GM12878 (cell line): Measurements from ENCODE around the gene ASIC4. TPM values are rescaled to one million over a fixed set of nuclear protein-coding genes. Genes with fewer than 3 reads are reported as not detected.

Experiments used
- ATAC-seq: fragments of 200-7000 bp; cut with Tn5 transposase; 3 replicates; pipeline ENCODE4 v1.9.1; 2020; ENCODE audit warnings: mild to moderate bottlenecking, moderate library complexity
- BruUV-seq: library from RNA; stranded (reverse); fragments of 400-500 nt; replicated peaks from 2 replicates; lab custom pipeline; 2021; lab: Mats Ljungman, UMichigan
- CTCF ChIA-PET: fragments of 300-600 bp; sonication (Branson Sonifier 250); formaldehyde crosslinking; extraction: SDS; loops from one replicate; lab custom pipeline; 2021; ENCODE audit warnings: inconsistent platforms; lab: Yijun Ruan, JAX
- POLR2A ChIA-PET: fragments of 350-600 bp; formaldehyde crosslinking; extraction: SDS; loops from one replicate; lab custom pipeline; 2021; ENCODE audit warnings: inconsistent platforms; lab: Charles Lee
- RAD21 ChIA-PET: fragments of 300-600 bp; sonication (Branson Sonifier 250); formaldehyde crosslinking; loops from one replicate; lab custom pipeline; 2023; ENCODE audit warnings: antibody characterized with exemption; ENCODE audit not compliant: unreplicated experiment; lab: Charles Lee
- SMC1A ChIA-PET: fragments of 300-600 bp; sonication (Branson Sonifier 250); formaldehyde crosslinking; loops from one replicate; lab custom pipeline; 2023; ENCODE audit not compliant: unreplicated experiment, uncharacterized antibody; lab: Charles Lee
- DNase-seq: peaks from one replicate; pipeline ENCODE4 v3.0.0-alpha.2; 2011; ENCODE audit warnings: low read depth, low spot score
- FAIRE-seq: peaks from 3 replicates; lab custom pipeline; 2011; peaks lifted over from hg19 to GRCh38; lab: Jason Lieb, UNC
- H2AFZ ChIP-seq: 2 replicates; pipeline ENCODE4 v1.6.0; 2011; ENCODE audit warnings: low read depth, low read length, control low read depth; ENCODE audit not compliant: control insufficient read depth
- H3K27ac ChIP-seq: 2 replicates; pipeline ENCODE4 v1.5.1; 2011; ENCODE audit warnings: control low read depth; ENCODE audit not compliant: control insufficient read depth, insufficient read depth
- H3K27me3 ChIP-seq, 2 experiments: replicated peaks in 1 of 2; 2 replicates each; pipeline versions ENCODE4 v1.6.0 to v1.6.1; 2011; ENCODE audit warnings: low read length in 1 of 2; ENCODE audit not compliant: control insufficient read depth in 2 of 2, insufficient read depth in 2 of 2
- H3K36me3 ChIP-seq, 2 experiments: 2 replicates each; pipeline ENCODE4 v1.5.1; 2011; ENCODE audit warnings: low read length in 1 of 2; ENCODE audit not compliant: control insufficient read depth in 2 of 2, insufficient read depth in 2 of 2
- H3K4me1 ChIP-seq: 2 replicates; pipeline ENCODE4 v1.6.1; 2011; ENCODE audit warnings: mild to moderate bottlenecking, low read length, moderate library complexity, mixed read lengths; ENCODE audit not compliant: control insufficient read depth, insufficient read depth
- H3K4me2 ChIP-seq: 2 replicates; pipeline ENCODE4 v1.6.0; 2011; ENCODE audit warnings: control low read depth; ENCODE audit not compliant: control insufficient read depth, insufficient read depth
- H3K4me3 ChIP-seq: fragments of 200-600 bp; sonication (generic); 2 replicates; pipeline ENCODE4 v1.5.1; 2016
- H3K79me2 ChIP-seq: 2 replicates; pipeline ENCODE4 v1.6.0; 2011; ENCODE audit warnings: low read length; ENCODE audit not compliant: control insufficient read depth, insufficient read depth
- H3K9ac ChIP-seq: 2 replicates; pipeline ENCODE4 v1.8.0; 2011; ENCODE audit warnings: low read length, control low read depth, mixed read lengths; ENCODE audit not compliant: control insufficient read depth, insufficient read depth
- H3K9me3 ChIP-seq: replicated peaks from 3 replicates; pipeline ENCODE4 v1.5.1; 2011; ENCODE audit warnings: mild to moderate bottlenecking, low read length; ENCODE audit not compliant: control insufficient read depth, insufficient read depth
- H4K20me1 ChIP-seq: 2 replicates; pipeline ENCODE4 v1.6.0; 2011; ENCODE audit not compliant: control insufficient read depth, insufficient read depth
- ASH2L ChIP-seq: fragments of 300-600, 200-600 bp; sonication (generic); IDR thresholded peaks from 2 replicates; pipeline ENCODE4 v1.6.1; 2017; ENCODE audit warnings: low read depth, mild to moderate bottlenecking, borderline replicate concordance
- HCFC1 ChIP-seq: fragments of 150-350 bp; IDR thresholded peaks from 2 replicates; pipeline ENCODE4 v1.6.1; 2014; ENCODE audit warnings: low read length
- LARP7 ChIP-seq: fragments of 450-650 bp; IDR thresholded peaks from 2 replicates; pipeline ENCODE4 v1.6.1; 2017; ENCODE audit warnings: mild to moderate bottlenecking
- MYB ChIP-seq: fragments of 150-350 bp; IDR thresholded peaks from 2 replicates; pipeline ENCODE4 v1.6.1; 2014; ENCODE audit warnings: mild to moderate bottlenecking, low read depth, low read length, borderline replicate concordance
- NBN ChIP-seq: fragments of 450-650 bp; IDR thresholded peaks from 2 replicates; pipeline ENCODE4 v1.6.1; 2016
- SMC3 ChIP-seq: IDR thresholded peaks from 2 replicates; pipeline ENCODE4 v1.6.1; 2011; ENCODE audit warnings: low read length, improper control_type of control experiment, borderline replicate concordance
- STAT3 ChIP-seq: IDR thresholded peaks from 2 replicates; pipeline ENCODE4 v1.6.1; 2011; ENCODE audit warnings: low read depth, low read length, improper control_type of control experiment
- whole genome bisulfite sequencing: methylation state at CpG from one replicate; pipeline ENCODE4 v1.1.6; 2016; ENCODE audit warnings: low lambda C conversion rate; ENCODE audit not compliant: insufficient replicate concordance, insufficient coverage; ENCODE audit errors: missing lambda C conversion rate; 5-methylcytosine and 5-hydroxymethylcytosine counted together
- in situ Hi-C: fragments of 300-500 bp; cut with MboI; formaldehyde crosslinking; loops from 9 replicates; pipeline ENCODE4 v1.14.3; 2018; ENCODE audit warnings: mixed read lengths
- intact Hi-C: fragments of 100-400 bp; cut with micrococcal nuclease; formaldehyde crosslinking; loops from one replicate; pipeline ENCODE4 v1.14.2; 2022; ENCODE audit not compliant: unreplicated experiment
- polyA plus RNA-seq, 11 experiments: library from polyadenylated mRNA; depleted of rRNA in 4 of 11; unstranded in 6 of 11; stranded (reverse) in 5 of 11; fragments of >200 nt; fragmentation: Nextera tagmentation in 4 of 11; fragmentation: Illumina TruSeq in 1 of 11; extraction: Ambion mirVana in 4 of 11; extraction: Trizol in 1 of 11; gene quantifications; 1 replicate in 1 of 11; 2 replicates in 10 of 11; pipeline versions ENCODE4 v1.2.1 to v1.2.3, GENCODE V29; 2011 to 2016; ENCODE audit warnings: inconsistent platforms in 2 of 11, missing spikeins in 2 of 11, low read depth in 1 of 11
- total RNA-seq, 4 experiments: library from RNA; depleted of rRNA in 3 of 4; stranded (reverse); fragments of >200 nt in 3 of 4; fragmentation: Illumina TruSeq in 1 of 4; extraction: Trizol in 1 of 4; gene quantifications; 2 replicates each; pipeline versions ENCODE4 v1.2.1 to v1.2.3, GENCODE V29; 2013 to 2021
- TF ChIP-seq, protein P1 (sequence below): IDR thresholded peaks from 2 replicates; pipeline ENCODE4 v1.6.1; 2012; ENCODE audit warnings: improper control_type of control experiment, low read depth, low read length; ENCODE audit not compliant: insufficient replicate concordance
- TF ChIP-seq, protein P2 (sequence below): fragments of 450-650 bp; formaldehyde crosslinking; IDR thresholded peaks from 2 replicates; pipeline ENCODE4 v1.4.0; 2020; ENCODE audit warnings: mild to moderate bottlenecking, moderate library complexity
- TF ChIP-seq, protein P3 (sequence below): fragments of 450-650 bp; IDR thresholded peaks from 2 replicates; pipeline ENCODE4 v1.6.1; 2017; ENCODE audit warnings: borderline replicate concordance

Gene ASIC4
- total and polyA plus RNA-seq, 10 of the 15 experiments (the other 5 are each of a cell fraction or from before 2014, with no cell fraction given), result 0.01 TPM; not detected in 9

DNA sequence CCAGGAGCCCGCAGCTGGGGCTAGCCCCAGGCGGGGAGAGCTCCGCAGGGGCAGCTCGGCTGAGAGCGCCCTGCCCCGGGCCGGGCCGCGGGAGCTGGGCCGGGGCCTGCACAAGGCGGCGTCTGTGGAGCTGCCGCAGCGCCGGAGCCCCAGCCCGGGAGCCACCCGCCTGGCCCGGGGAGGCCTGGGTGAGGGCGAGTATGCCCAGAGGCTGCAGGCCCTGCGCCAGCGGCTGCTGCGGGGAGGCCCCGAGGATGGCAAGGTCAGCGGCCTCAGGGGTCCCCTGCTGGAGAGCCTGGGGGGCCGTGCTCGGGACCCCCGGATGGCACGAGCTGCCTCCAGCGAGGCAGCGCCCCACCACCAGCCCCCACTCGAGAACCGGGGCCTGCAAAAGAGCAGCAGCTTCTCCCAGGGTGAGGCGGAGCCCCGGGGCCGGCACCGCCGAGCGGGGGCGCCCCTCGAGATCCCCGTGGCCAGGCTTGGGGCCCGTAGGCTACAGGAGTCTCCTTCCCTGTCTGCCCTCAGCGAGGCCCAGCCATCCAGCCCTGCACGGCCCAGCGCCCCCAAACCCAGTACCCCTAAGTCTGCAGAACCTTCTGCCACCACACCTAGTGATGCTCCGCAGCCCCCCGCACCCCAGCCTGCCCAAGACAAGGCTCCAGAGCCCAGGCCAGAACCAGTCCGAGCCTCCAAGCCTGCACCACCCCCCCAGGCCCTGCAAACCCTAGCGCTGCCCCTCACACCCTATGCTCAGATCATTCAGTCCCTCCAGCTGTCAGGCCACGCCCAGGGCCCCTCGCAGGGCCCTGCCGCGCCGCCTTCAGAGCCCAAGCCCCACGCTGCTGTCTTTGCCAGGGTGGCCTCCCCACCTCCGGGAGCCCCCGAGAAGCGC is 30.6 kb upstream of the ASIC4 start:
- in situ Hi-C loops, result no loop called here

More for the DNA sequence above, 30.6 kb upstream of the ASIC4 start:
- no peak overlapping the region for H3K4me2 ChIP-seq
- BruUV-seq, result no TSS peak
- no peaks in the 10 kb centered on the region for H3K36me3 ChIP-seq
- intact Hi-C loops, result no loop called here
- no peaks in the 10 kb centered on the region for H3K9me3 ChIP-seq
- TF ChIP-seq SMC3, result no peak
- no peak for TF ChIP-seq ASH2L
- TF ChIP-seq HCFC1, result no peak
- TF ChIP-seq STAT3, result no peak
- no peak for TF ChIP-seq MYB
- TF ChIP-seq LARP7, result no peak
- TF ChIP-seq, protein P1, sequence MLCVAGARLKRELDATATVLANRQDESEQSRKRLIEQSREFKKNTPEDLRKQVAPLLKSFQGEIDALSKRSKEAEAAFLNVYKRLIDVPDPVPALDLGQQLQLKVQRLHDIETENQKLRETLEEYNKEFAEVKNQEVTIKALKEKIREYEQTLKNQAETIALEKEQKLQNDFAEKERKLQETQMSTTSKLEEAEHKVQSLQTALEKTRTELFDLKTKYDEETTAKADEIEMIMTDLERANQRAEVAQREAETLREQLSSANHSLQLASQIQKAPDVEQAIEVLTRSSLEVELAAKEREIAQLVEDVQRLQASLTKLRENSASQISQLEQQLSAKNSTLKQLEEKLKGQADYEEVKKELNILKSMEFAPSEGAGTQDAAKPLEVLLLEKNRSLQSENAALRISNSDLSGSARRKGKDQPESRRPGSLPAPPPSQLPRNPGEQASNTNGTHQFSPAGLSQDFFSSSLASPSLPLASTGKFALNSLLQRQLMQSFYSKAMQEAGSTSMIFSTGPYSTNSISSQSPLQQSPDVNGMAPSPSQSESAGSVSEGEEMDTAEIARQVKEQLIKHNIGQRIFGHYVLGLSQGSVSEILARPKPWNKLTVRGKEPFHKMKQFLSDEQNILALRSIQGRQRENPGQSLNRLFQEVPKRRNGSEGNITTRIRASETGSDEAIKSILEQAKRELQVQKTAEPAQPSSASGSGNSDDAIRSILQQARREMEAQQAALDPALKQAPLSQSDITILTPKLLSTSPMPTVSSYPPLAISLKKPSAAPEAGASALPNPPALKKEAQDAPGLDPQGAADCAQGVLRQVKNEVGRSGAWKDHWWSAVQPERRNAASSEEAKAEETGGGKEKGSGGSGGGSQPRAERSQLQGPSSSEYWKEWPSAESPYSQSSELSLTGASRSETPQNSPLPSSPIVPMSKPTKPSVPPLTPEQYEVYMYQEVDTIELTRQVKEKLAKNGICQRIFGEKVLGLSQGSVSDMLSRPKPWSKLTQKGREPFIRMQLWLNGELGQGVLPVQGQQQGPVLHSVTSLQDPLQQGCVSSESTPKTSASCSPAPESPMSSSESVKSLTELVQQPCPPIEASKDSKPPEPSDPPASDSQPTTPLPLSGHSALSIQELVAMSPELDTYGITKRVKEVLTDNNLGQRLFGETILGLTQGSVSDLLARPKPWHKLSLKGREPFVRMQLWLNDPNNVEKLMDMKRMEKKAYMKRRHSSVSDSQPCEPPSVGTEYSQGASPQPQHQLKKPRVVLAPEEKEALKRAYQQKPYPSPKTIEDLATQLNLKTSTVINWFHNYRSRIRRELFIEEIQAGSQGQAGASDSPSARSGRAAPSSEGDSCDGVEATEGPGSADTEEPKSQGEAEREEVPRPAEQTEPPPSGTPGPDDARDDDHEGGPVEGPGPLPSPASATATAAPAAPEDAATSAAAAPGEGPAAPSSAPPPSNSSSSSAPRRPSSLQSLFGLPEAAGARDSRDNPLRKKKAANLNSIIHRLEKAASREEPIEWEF, result no peak
- TF ChIP-seq NBN, result no peak
- TF ChIP-seq, protein P2, sequence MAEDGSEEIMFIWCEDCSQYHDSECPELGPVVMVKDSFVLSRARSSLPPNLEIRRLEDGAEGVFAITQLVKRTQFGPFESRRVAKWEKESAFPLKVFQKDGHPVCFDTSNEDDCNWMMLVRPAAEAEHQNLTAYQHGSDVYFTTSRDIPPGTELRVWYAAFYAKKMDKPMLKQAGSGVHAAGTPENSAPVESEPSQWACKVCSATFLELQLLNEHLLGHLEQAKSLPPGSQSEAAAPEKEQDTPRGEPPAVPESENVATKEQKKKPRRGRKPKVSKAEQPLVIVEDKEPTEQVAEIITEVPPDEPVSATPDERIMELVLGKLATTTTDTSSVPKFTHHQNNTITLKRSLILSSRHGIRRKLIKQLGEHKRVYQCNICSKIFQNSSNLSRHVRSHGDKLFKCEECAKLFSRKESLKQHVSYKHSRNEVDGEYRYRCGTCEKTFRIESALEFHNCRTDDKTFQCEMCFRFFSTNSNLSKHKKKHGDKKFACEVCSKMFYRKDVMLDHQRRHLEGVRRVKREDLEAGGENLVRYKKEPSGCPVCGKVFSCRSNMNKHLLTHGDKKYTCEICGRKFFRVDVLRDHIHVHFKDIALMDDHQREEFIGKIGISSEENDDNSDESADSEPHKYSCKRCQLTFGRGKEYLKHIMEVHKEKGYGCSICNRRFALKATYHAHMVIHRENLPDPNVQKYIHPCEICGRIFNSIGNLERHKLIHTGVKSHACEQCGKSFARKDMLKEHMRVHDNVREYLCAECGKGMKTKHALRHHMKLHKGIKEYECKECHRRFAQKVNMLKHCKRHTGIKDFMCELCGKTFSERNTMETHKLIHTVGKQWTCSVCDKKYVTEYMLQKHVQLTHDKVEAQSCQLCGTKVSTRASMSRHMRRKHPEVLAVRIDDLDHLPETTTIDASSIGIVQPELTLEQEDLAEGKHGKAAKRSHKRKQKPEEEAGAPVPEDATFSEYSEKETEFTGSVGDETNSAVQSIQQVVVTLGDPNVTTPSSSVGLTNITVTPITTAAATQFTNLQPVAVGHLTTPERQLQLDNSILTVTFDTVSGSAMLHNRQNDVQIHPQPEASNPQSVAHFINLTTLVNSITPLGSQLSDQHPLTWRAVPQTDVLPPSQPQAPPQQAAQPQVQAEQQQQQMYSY (CRISPR knock-in tag), result no peak
- TF ChIP-seq, protein P3, sequence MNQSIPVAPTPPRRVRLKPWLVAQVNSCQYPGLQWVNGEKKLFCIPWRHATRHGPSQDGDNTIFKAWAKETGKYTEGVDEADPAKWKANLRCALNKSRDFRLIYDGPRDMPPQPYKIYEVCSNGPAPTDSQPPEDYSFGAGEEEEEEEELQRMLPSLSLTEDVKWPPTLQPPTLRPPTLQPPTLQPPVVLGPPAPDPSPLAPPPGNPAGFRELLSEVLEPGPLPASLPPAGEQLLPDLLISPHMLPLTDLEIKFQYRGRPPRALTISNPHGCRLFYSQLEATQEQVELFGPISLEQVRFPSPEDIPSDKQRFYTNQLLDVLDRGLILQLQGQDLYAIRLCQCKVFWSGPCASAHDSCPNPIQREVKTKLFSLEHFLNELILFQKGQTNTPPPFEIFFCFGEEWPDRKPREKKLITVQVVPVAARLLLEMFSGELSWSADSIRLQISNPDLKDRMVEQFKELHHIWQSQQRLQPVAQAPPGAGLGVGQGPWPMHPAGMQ, result no peak
- H2AFZ ChIP-seq, result no peak overlapping the region
- H4K20me1 ChIP-seq, result no peaks in the 10 kb centered on the region
- H3K27ac ChIP-seq, result no peak overlapping the region
- FAIRE-seq (no peak), DNase-seq (no peak), ATAC-seq (no peak)
- ChIA-PET POLR2A (no interaction called here), RAD21 (no interaction called here), CTCF (no interaction called here), SMC1A (no interaction called here)
- no peaks in the 10 kb centered on the region for H3K4me1 ChIP-seq
- peaks cover 9 to 16% of the 10 kb centered on the region in 2 experiments for H3K27me3 ChIP-seq
- WGBS, result 12% methylated on average over 56 of the region's 58 CpGs
- H3K4me3 ChIP-seq, result no peak overlapping the region
- no peak overlapping the region for H3K9ac ChIP-seq
- H3K79me2 ChIP-seq, result no peaks in the 10 kb centered on the region
